Left lung (tissue), 10 donors: ENCODE data around the gene RDH13. TPM values are rescaled to one million over a fixed set of nuclear protein-coding genes. Genes with fewer than 3 reads are reported as not detected.
A peak's percentile ranks its signal among the peaks of the same experiment; 100 is the strongest.

Experiments
- ATAC-seq: fragments of 200-7000 bp; cut with Tn5 transposase; one replicate; pipeline ENCODE4 v1.9.1; 2020; ENCODE audit warnings: moderate library complexity
- DNase-seq, 4 donors: peaks; one replicate each; pipeline ENCODE4 v3.0.0-alpha.2; 2013 to 2020
- H3K27ac ChIP-seq, 2 donors: fragments of 200-600 bp; sonication (generic) in 1 of 2; one replicate each; pipeline versions ENCODE4 v1.5.0 to v1.8.0; 2020 to 2021
- H3K27me3 ChIP-seq, 2 donors: fragments of 200-600 bp; sonication (generic) in 1 of 2; one replicate each; pipeline versions ENCODE4 v1.5.0 to v1.8.0; 2020 to 2021
- H3K36me3 ChIP-seq, 2 donors: fragments of 200-600 bp; sonication (generic) in 1 of 2; one replicate each; pipeline versions ENCODE4 v1.5.0 to v1.8.0; 2020 to 2021
- H3K4me1 ChIP-seq, 2 donors: fragments of 200-600 bp; one replicate each; pipeline ENCODE4 v1.8.0; 2021
- H3K4me3 ChIP-seq, 2 donors: fragments of 200-600 bp; sonication (generic) in 1 of 2; one replicate each; pipeline versions ENCODE4 v1.5.0 to v1.8.0; 2020 to 2021; ENCODE audit warnings: mild to moderate bottlenecking in 1 of 2
- H3K9me3 ChIP-seq, 2 donors: fragments of 200-600 bp; sonication (generic) in 1 of 2; one replicate each; pipeline versions ENCODE4 v1.5.0 to v1.8.0; 2020 to 2021
- intact Hi-C, 2 donors: fragments of 100-400 bp; cut with DNase I; formaldehyde crosslinking; loops; one replicate each; pipeline versions ENCODE4 v1.11.2 to v1.14.2; 2022
- polyA plus RNA-seq, 6 donors: library from polyadenylated mRNA; unstranded; fragments of 120-200 nt; gene quantifications; one replicate each; pipeline ENCODE4 v1.2.1, GENCODE V29; 2013; ENCODE audit not compliant: insufficient read length in 6 of 6
- total RNA-seq, 2 donors: library from RNA; stranded (reverse); fragmentation: NEBNext Ultra II Directional; extraction: Animal tissue kit (Norgen Biotek cat#: 25700); gene quantifications; one replicate each; pipeline ENCODE4 v1.2.1, GENCODE V29; 2021
- TF ChIP-seq, protein P1 (sequence below), 2 donors: fragments of 200-600 bp; sonication (generic) in 1 of 2; IDR thresholded peaks; one replicate each; pipeline versions ENCODE4 v1.5.0 to v1.8.0; 2021; ENCODE audit warnings: antibody characterized with exemption in 2 of 2
- donor health status: DM: no; HTN: yes; CAD: no.
- donor health status: DM: no; HTN: no; CAD: no.

The RDH13 gene
- total and polyA plus RNA-seq, 8 donors = 7.3 to 38.0 (median 13.7) TPM

GRCh38 chr19:55079400-55080038 is 16.6 kb upstream of the RDH13 start:
- Histone ChIP-seq H3K27ac (no peak overlapping the region), H3K9me3 (no peaks in the 10 kb centered on the region), H3K27me3 (peaks cover 34 to 90% of the 10 kb centered on the region in 2 donors), H3K4me1 (peaks cover 14 to 38% of the 10 kb centered on the region in 2 donors), H3K4me3 (no peak overlapping the region), H3K36me3 (no peaks in the 10 kb centered on the region)
- intact Hi-C loops = no loop called here
- ATAC-seq = no peak
- DNase-seq = no peak
- TF ChIP-seq, protein P1, sequence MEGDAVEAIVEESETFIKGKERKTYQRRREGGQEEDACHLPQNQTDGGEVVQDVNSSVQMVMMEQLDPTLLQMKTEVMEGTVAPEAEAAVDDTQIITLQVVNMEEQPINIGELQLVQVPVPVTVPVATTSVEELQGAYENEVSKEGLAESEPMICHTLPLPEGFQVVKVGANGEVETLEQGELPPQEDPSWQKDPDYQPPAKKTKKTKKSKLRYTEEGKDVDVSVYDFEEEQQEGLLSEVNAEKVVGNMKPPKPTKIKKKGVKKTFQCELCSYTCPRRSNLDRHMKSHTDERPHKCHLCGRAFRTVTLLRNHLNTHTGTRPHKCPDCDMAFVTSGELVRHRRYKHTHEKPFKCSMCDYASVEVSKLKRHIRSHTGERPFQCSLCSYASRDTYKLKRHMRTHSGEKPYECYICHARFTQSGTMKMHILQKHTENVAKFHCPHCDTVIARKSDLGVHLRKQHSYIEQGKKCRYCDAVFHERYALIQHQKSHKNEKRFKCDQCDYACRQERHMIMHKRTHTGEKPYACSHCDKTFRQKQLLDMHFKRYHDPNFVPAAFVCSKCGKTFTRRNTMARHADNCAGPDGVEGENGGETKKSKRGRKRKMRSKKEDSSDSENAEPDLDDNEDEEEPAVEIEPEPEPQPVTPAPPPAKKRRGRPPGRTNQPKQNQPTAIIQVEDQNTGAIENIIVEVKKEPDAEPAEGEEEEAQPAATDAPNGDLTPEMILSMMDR (IDR thresholded peaks at IDR 0.05) = no peak

DNA sequence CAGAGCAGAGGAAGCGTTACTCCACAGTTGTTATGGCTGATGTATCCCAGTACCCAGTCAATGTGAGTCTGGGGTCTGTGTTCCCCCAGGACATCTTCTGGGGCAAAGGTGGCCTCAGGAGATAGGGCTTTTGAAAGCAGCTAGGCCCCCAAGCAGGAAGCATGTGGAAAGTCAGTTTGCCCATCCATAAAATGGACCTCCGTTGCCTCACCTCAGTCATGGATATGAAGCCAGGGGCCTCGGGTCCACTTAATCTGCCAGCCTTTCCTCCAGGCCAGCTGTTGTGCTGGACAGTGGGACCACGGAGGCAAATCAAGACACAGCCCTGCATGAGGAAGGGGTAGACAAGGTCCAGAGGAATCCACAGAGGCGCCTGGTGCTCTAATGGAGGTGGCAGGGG is 16.0 kb upstream of the RDH13 start:
- peaks cover 32 to 90% of the 10 kb centered on the region in 2 donors for H3K27me3 ChIP-seq
- intact Hi-C loops = no loop called here

DNA sequence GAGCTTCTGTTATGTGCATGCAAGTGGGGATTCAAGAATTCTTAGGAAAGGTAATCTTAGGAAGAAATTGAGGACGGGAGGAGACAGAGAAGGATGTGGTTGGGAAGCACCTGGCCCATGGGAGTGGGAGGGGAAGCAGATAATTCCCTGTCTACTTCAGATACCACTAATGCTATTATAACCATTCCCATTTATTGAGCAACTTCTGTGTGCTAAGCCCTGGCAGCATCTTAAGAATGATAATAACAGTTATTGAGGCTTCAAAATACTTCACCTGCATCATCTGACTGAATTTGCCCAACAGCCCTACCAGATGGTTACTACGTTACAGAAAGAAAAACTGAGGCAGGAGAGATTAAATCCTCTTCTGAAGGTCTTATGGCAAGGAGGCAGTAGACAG is 14.2 kb upstream of the RDH13 start:
- no peaks in the 10 kb centered on the region for H3K9me3 ChIP-seq
- H3K27ac ChIP-seq = no peak overlapping the region
- ATAC-seq (no peak), DNase-seq (no peak)
- peaks cover 15 to 87% of the 10 kb centered on the region in 2 donors for H3K27me3 ChIP-seq
- H3K4me1 ChIP-seq = peaks cover 14 to 34% of the 10 kb centered on the region in 2 donors
- intact Hi-C loops = no loop called here
- no peak overlapping the region for H3K4me3 ChIP-seq
- TF ChIP-seq, protein P1 (IDR thresholded peaks at IDR 0.05) = no peak
- no peaks in the 10 kb centered on the region for H3K36me3 ChIP-seq

More for the DNA sequence above, 16.0 kb upstream of the RDH13 start:
- H3K9me3 ChIP-seq = no peaks in the 10 kb centered on the region
- no peak overlapping the region for H3K4me3 ChIP-seq
- DNase-seq (peak in 1 of 4 donors; percentile 20), ATAC-seq (no peak)
- peaks cover 14 to 38% of the 10 kb centered on the region in 2 donors for H3K4me1 ChIP-seq
- TF ChIP-seq, protein P1 (IDR thresholded peaks at IDR 0.05) = no peak
- H3K27ac ChIP-seq = no peak overlapping the region
- H3K36me3 ChIP-seq = no peaks in the 10 kb centered on the region

- DNase-seq (no peak), ATAC-seq (no peak)
- H3K4me3 ChIP-seq = peak overlapping the region in 1 of 2 donors; percentile 6
- no peaks in the 10 kb centered on the region for H3K36me3 ChIP-seq
- peaks cover 8 to 27% of the 10 kb centered on the region in 2 donors for H3K4me1 ChIP-seq
- TF ChIP-seq, protein P1 (IDR thresholded peaks at IDR 0.05) = no peak
- intact Hi-C loops = no loop called here
- H3K27me3 ChIP-seq = peaks cover 9 to 87% of the 10 kb centered on the region in 2 donors
- no peak overlapping the region for H3K27ac ChIP-seq
- no peaks in the 10 kb centered on the region for H3K9me3 ChIP-seq
Observed at GRCh38 chr19:55076321-55076720, 13.4 kb upstream of the RDH13 start.

DNA sequence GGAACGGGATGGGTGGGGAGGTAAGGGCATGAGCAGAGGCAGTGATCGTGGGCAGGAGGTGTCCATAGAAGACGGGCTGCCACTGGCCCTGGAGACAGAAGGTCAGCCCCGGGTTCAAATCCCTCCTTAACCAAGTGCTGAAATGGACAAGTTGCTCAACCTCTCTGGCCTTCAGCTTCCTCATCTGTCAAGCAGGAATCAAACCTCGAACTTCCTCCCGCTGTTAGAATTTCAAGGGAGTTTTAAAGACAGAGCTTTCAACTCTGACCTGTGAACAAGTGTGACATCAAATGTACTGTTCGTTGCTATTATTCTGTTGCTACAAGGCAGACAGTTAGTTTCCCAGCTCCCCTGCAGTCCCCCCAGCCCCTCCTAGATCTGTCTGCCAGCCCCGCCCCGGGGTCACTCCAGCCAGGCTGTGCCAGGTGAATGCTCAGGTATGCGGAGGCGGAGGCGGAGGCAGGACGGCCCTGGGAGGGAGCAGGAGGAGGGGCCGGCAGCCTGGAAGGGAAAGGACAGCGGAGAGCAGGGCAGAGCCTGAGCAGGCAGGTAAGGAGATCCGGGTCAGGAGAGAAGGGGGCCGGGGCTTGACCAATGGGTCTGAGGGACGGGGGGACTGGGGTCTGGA is 12.5 kb upstream of the RDH13 start, which contains the start of gene EPS8L1:
EPS8L1 (plus strand) TSS at position 499 of the 628 bp plus-strand sequence. CDS start 576 bp downstream, outside the sequence.
- DNase-seq (peak in 3 of 4 donors; percentile 59 to 91 (median 73)), ATAC-seq (peak; percentile 89)
- H3K27ac ChIP-seq = no peak within 1 kb of the TSS

More for the DNA sequence above, 12.5 kb upstream of the RDH13 start, which contains the start of gene EPS8L1:
- H3K4me3 ChIP-seq = peak within 1 kb of the TSS in 1 of 2 donors; percentile 6
- H3K36me3 ChIP-seq = no peaks in the 10 kb centered on the region
- peaks cover 7 to 87% of the 10 kb centered on the region in 2 donors for H3K27me3 ChIP-seq
- intact Hi-C loops = no loop called here
- H3K4me1 ChIP-seq = peaks cover 4 to 19% of the 10 kb centered on the region in 2 donors
- TF ChIP-seq, protein P1 (IDR thresholded peaks at IDR 0.05) = no peak
- no peaks in the 10 kb centered on the region for H3K9me3 ChIP-seq
